Body of pancreas (tissue), 4 donors: ENCODE measurements around the gene TTC9B.

ENCODE experiments used
- CTCF ChIP-seq, 7 experiments: fragments of 450-650 bp in 4 of 7; fragments of 200-600 bp in 3 of 7; sonication (generic) in 3 of 7; IDR thresholded peaks; one replicate each; pipeline ENCODE4 v1.5.1; 2016 to 2019; ENCODE audit warnings: antibody characterized with exemption in 7 of 7
- POLR2A ChIP-seq, 3 donors: fragments of 450-650 bp; IDR thresholded peaks; one replicate each; pipeline ENCODE4 v1.6.1; 2016; ENCODE audit warnings: antibody characterized with exemption in 3 of 3, mild to moderate bottlenecking in 2 of 3

GRCh38 chr19:40234429-40235237 is 16.4 kb upstream of the TTC9B start:
- TF ChIP-seq POLR2A (IDR thresholded peaks at IDR 0.05) = no peak
- no peak for TF ChIP-seq CTCF (IDR thresholded peaks at IDR 0.05)
